H1 (cell line): ENCODE data around the gene DNAJC27. TPM values are rescaled to one million over a fixed set of nuclear protein-coding genes. Genes with fewer than 3 reads are reported as not detected.

Source experiments
- CTCF ChIA-PET: fragments of 300-600 bp; sonication (Branson Sonifier 250); formaldehyde crosslinking; loops from one replicate; lab custom pipeline; 2021; ENCODE audit not compliant: partially characterized antibody; lab: Charles Lee
- POLR2A ChIA-PET: fragments of 300-600 bp; sonication (Branson Sonifier 250); formaldehyde crosslinking; loops from one replicate; lab custom pipeline; 2021; ENCODE audit warnings: inconsistent platforms; ENCODE audit not compliant: partially characterized antibody; lab: Charles Lee
- DNase-seq, 2 experiments: peaks; one replicate each; pipeline versions ENCODE4 v3.0.0 to v3.0.0-alpha.2; 2010 to 2022; ENCODE audit warnings: low spot score in 2 of 2, low read depth in 1 of 2, mixed read lengths in 1 of 2
- FAIRE-seq: peaks from 2 replicates; lab custom pipeline; 2011; peaks lifted over from hg19 to GRCh38; lab: Jason Lieb, UNC
- H2AFZ ChIP-seq: 2 replicates; pipeline ENCODE4 v1.8.1; 2012; ENCODE audit warnings: low read length, inconsistent platforms
- H2AK5ac ChIP-seq: 2 replicates; pipeline ENCODE4 v1.6.1; 2013; ENCODE audit warnings: low read depth, low read length
- H2BK120ac ChIP-seq: replicated peaks from 2 replicates; pipeline ENCODE3; 2013; ENCODE audit warnings: low read depth, low read length, inconsistent platforms
- H2BK12ac ChIP-seq: 2 replicates; pipeline ENCODE4 v1.6.1; 2013; ENCODE audit warnings: low read depth, low read length
- H2BK15ac ChIP-seq: 2 replicates; pipeline ENCODE4 v1.6.1; 2013; ENCODE audit warnings: low read length
- H2BK20ac ChIP-seq: 2 replicates; pipeline ENCODE4 v1.6.1; 2013; ENCODE audit warnings: low read length
- H2BK5ac ChIP-seq: 2 replicates; pipeline ENCODE4 v1.6.1; 2013; ENCODE audit warnings: low read depth, low read length
- H3K14ac ChIP-seq: 2 replicates; pipeline ENCODE4 v1.6.1; 2013; ENCODE audit warnings: inconsistent platforms; ENCODE audit not compliant: insufficient read length
- H3K18ac ChIP-seq: 2 replicates; pipeline ENCODE4 v1.6.1; 2013; ENCODE audit warnings: low read length; ENCODE audit errors: extremely low read depth
- H3K23ac ChIP-seq: 2 replicates; pipeline ENCODE4 v1.6.1; 2013; ENCODE audit warnings: inconsistent platforms; ENCODE audit not compliant: insufficient read length
- H3K23me2 ChIP-seq: 2 replicates; pipeline ENCODE4 v1.6.1; 2013; ENCODE audit warnings: low read depth, low read length
- H3K27ac ChIP-seq: 2 replicates; pipeline ENCODE4 v1.6.1; 2011; ENCODE audit warnings: low read depth, low read length, inconsistent platforms
- H3K27me3 ChIP-seq, 4 experiments: replicated peaks in 1 of 4; 1 replicate in 1 of 4; 2 replicates in 3 of 4; pipeline versions ENCODE4 v1.6.1 to v1.8.1; 2011 to 2013; ENCODE audit warnings: low read length in 3 of 4, mild to moderate bottlenecking in 3 of 4, inconsistent platforms in 2 of 4, mixed read lengths in 2 of 4, moderate library complexity in 1 of 4; ENCODE audit not compliant: control insufficient read depth in 3 of 4, insufficient read depth in 3 of 4; ENCODE audit errors: extremely low read depth in 1 of 4
- H3K36me3 ChIP-seq, 4 experiments: 2 replicates each; pipeline versions ENCODE4 v1.6.1 to v1.8.1; 2011 to 2013; ENCODE audit warnings: mild to moderate bottlenecking in 4 of 4, low read length in 3 of 4, moderate library complexity in 2 of 4, control low read depth in 1 of 4, inconsistent platforms in 1 of 4; ENCODE audit not compliant: insufficient read depth in 4 of 4, control insufficient read depth in 2 of 4
- H3K4ac ChIP-seq: replicated peaks from 2 replicates; pipeline ENCODE3; 2013; ENCODE audit warnings: low read length, low read depth, mixed read lengths, inconsistent platforms; ENCODE audit not compliant: insufficient read length
- H3K4me1 ChIP-seq, 4 experiments: replicated peaks in 1 of 4; 1 replicate in 1 of 4; 2 replicates in 3 of 4; pipeline versions ENCODE4 v1.6.1 to v1.8.1; 2011 to 2013; ENCODE audit warnings: low read length in 3 of 4, inconsistent platforms in 2 of 4, mixed read lengths in 1 of 4; ENCODE audit not compliant: insufficient read depth in 4 of 4, control insufficient read depth in 3 of 4
- H3K4me2 ChIP-seq, 2 experiments: 2 replicates each; pipeline versions ENCODE4 v1.6.1 to v1.8.1; 2011 to 2013; ENCODE audit warnings: low read depth in 2 of 2, low read length in 2 of 2, control low read depth in 1 of 2, inconsistent platforms in 1 of 2, mild to moderate bottlenecking in 1 of 2; ENCODE audit not compliant: insufficient read depth in 1 of 2
- H3K4me3 ChIP-seq, 4 experiments: fragments of 200-600, 300-600 bp in 1 of 4; sonication (generic), shearing (Covaris generic), sonication (Bioruptor Twin) in 1 of 4; 2 replicates each; pipeline versions ENCODE4 v1.5.1 to v1.8.1; 2011 to 2016; ENCODE audit warnings: low read length in 4 of 4, low read depth in 3 of 4, control low read depth in 2 of 4, inconsistent platforms in 2 of 4, mild to moderate bottlenecking in 2 of 4, mixed read lengths in 1 of 4, moderate library complexity in 1 of 4; ENCODE audit not compliant: insufficient read depth in 2 of 4; ENCODE audit errors: extremely low read depth in 1 of 4
- H3K56ac ChIP-seq: replicated peaks from 2 replicates; pipeline ENCODE3; 2013; ENCODE audit warnings: low read depth, mild to moderate bottlenecking, mixed read lengths, low read length, inconsistent platforms; ENCODE audit not compliant: insufficient read length
- H3K79me1 ChIP-seq: 2 replicates; pipeline ENCODE4 v1.6.1; 2013; ENCODE audit warnings: low read depth, low read length, control low read depth
- H3K79me2 ChIP-seq, 2 experiments: 2 replicates each; pipeline versions ENCODE4 v1.6.1 to v1.8.1; 2012 to 2013; ENCODE audit warnings: low read length in 2 of 2, mild to moderate bottlenecking in 2 of 2, inconsistent platforms in 1 of 2; ENCODE audit not compliant: insufficient read depth in 2 of 2, control insufficient read depth in 1 of 2
- H3K9ac ChIP-seq, 4 experiments: replicated peaks in 1 of 4; 1 replicate in 1 of 4; 2 replicates in 3 of 4; pipeline versions ENCODE4 v1.6.1 to v1.8.1; 2011 to 2013; ENCODE audit warnings: low read depth in 3 of 4, low read length in 3 of 4, control low read depth in 2 of 4, mild to moderate bottlenecking in 2 of 4, moderate library complexity in 2 of 4, inconsistent platforms in 1 of 4; ENCODE audit errors: extremely low read depth in 1 of 4
- H3K9me3 ChIP-seq, 2 experiments: 2 replicates each; pipeline versions ENCODE4 v1.6.1 to v1.8.1; 2012 to 2013; ENCODE audit warnings: mild to moderate bottlenecking in 2 of 2, moderate library complexity in 2 of 2, control low read depth in 1 of 2, inconsistent platforms in 1 of 2, low read depth in 1 of 2, low read length in 1 of 2, mixed read lengths in 1 of 2; ENCODE audit not compliant: insufficient read depth in 2 of 2
- H4K20me1 ChIP-seq, 2 experiments: replicated peaks in 1 of 2; 2 replicates each; pipeline versions ENCODE3 to v1.8.1; 2011 to 2013; ENCODE audit warnings: inconsistent platforms in 2 of 2, low read length in 2 of 2, mild to moderate bottlenecking in 1 of 2; ENCODE audit not compliant: insufficient read depth in 2 of 2, control insufficient read depth in 1 of 2
- H4K5ac ChIP-seq: 2 replicates; pipeline ENCODE4 v1.6.1; 2013; ENCODE audit warnings: low read length, low read depth, mixed read lengths, inconsistent platforms; ENCODE audit not compliant: insufficient read length
- H4K8ac ChIP-seq: 2 replicates; pipeline ENCODE4 v1.8.0; 2013; ENCODE audit warnings: mild to moderate bottlenecking, moderate library complexity, low read length, inconsistent platforms; ENCODE audit not compliant: insufficient read depth; ENCODE audit errors: extremely low read depth
- H4K91ac ChIP-seq: replicated peaks from 2 replicates; pipeline ENCODE3; 2013; ENCODE audit warnings: low read length, mixed read lengths, inconsistent platforms; ENCODE audit not compliant: insufficient read length
- CEBPB ChIP-seq: IDR thresholded peaks from 2 replicates; pipeline ENCODE4 v1.6.1; 2012; ENCODE audit warnings: low read depth, low read length
- CHD1 ChIP-seq: IDR thresholded peaks from 2 replicates; pipeline ENCODE4 v1.6.1; 2012; ENCODE audit warnings: low read depth, low read length, improper control_type of control experiment
- EGR1 ChIP-seq: IDR thresholded peaks from 2 replicates; pipeline ENCODE4 v1.6.1; 2011; ENCODE audit warnings: low read depth, low read length, borderline replicate concordance
- EP300 ChIP-seq, 2 experiments: IDR thresholded peaks; 1 replicate in 1 of 2; 2 replicates in 1 of 2; pipeline ENCODE4 v1.6.1; 2011 to 2012; ENCODE audit warnings: low read depth in 2 of 2, low read length in 2 of 2, mild to moderate bottlenecking in 2 of 2, borderline replicate concordance in 1 of 2, inconsistent platforms in 1 of 2, moderate library complexity in 1 of 2
- KDM4A ChIP-seq: IDR thresholded peaks from one replicate; pipeline ENCODE4 v1.7.1; 2012; ENCODE audit warnings: low read depth, mild to moderate bottlenecking, moderate library complexity, low read length, inconsistent platforms; ENCODE audit not compliant: severe bottlenecking
- MAX ChIP-seq: IDR thresholded peaks from 2 replicates; pipeline ENCODE4 v1.6.1; 2012; ENCODE audit warnings: inconsistent platforms
- POLR2AphosphoS5 ChIP-seq: IDR thresholded peaks from 2 replicates; pipeline ENCODE4 v1.6.1; 2011; ENCODE audit warnings: low read depth, low read length
- SIN3A ChIP-seq, 2 experiments: IDR thresholded peaks in 1 of 2; conservative IDR thresholded peaks in 1 of 2; 2 replicates each; pipeline ENCODE4 v1.6.1; 2011 to 2012; ENCODE audit warnings: low read length in 2 of 2, improper control_type of control experiment in 1 of 2, low read depth in 1 of 2, mild to moderate bottlenecking in 1 of 2
- SIRT6 ChIP-seq: IDR thresholded peaks from one replicate; pipeline ENCODE4 v1.7.1; 2012; ENCODE audit warnings: low read length, inconsistent platforms
- TAF7 ChIP-seq: optimal IDR thresholded peaks from 2 replicates; pipeline ENCODE3; 2011; ENCODE audit warnings: low read depth, mild to moderate bottlenecking, inconsistent platforms, low read length, moderate library complexity, borderline replicate concordance
- TCF12 ChIP-seq: IDR thresholded peaks from 2 replicates; pipeline ENCODE4 v1.6.1; 2011; ENCODE audit warnings: low read depth, mild to moderate bottlenecking, low read length
- YY1 ChIP-seq: IDR thresholded peaks from 2 replicates; pipeline ENCODE4 v1.6.1; 2011; ENCODE audit warnings: low read depth, mild to moderate bottlenecking, low read length
- WGBS, 2 experiments: shearing (Covaris generic) in 1 of 2; methylation state at CpG; one replicate each; pipeline versions ENCODE4 v1.1.6 to v1.1.7; 2013 to 2015; ENCODE audit warnings: low lambda C conversion rate in 2 of 2, mixed read lengths in 2 of 2, inconsistent platforms in 1 of 2, low coverage in 1 of 2, missing lambda C conversion rate in 1 of 2; ENCODE audit not compliant: insufficient replicate concordance in 2 of 2, insufficient coverage in 1 of 2, insufficient read length in 1 of 2; ENCODE audit errors: extremely low coverage in 1 of 2, missing lambda C conversion rate in 1 of 2; 5-methylcytosine and 5-hydroxymethylcytosine counted together
- polyA plus RNA-seq, 7 experiments: library from polyadenylated mRNA; depleted of rRNA in 3 of 7; stranded (reverse) in 5 of 7; unstranded in 2 of 7; fragments of >200 nt in 5 of 7; fragments of 200-250 nt in 2 of 7; gene quantifications; 1 replicate in 5 of 7; 2 replicates in 1 of 7; 4 replicates in 1 of 7; pipeline versions ENCODE4 v1.2.1 to v1.2.3, GENCODE V29; 2011 to 2013; ENCODE audit warnings: missing spikeins in 2 of 7, mixed read lengths in 2 of 7
- total RNA-seq: library from RNA; stranded (reverse); fragmentation: NEBNext Ultra II Directional; extraction: Animal tissue kit (Norgen Biotek cat#: 25700); gene quantifications from 2 replicates; pipeline ENCODE4 v1.2.1, GENCODE V29; 2021

Gene DNAJC27
- total and polyA plus RNA-seq, 2 of the 8 experiments (the other 6 are each of a cell fraction or from before 2014, with no cell fraction given), result 1.4 to 4.5 TPM

GRCh38 chr2:24903161-24904103 lies 68.3 kb downstream of the DNAJC27 start:
- no peak overlapping the region for H3K27ac ChIP-seq
- H4K20me1 ChIP-seq, result peaks cover 0 to 4% of the 10 kb centered on the region in 2 experiments
- peaks cover 0 to 4% (median 2%) of the 10 kb centered on the region in 4 experiments; a peak in 5 of 7 replicates for H3K4me1 ChIP-seq
- H4K91ac ChIP-seq, result no peak overlapping the region
- no peak overlapping the region for H2BK5ac ChIP-seq
- peak overlapping the region; percentile 60 for H3K18ac ChIP-seq
- H3K36me3 ChIP-seq, result no peaks in the 10 kb centered on the region
- H2AK5ac ChIP-seq, result no peak overlapping the region
- no peak overlapping the region for H3K56ac ChIP-seq
- no peaks in the 10 kb centered on the region; a peak in 1 of 4 replicates for H3K79me2 ChIP-seq
- ChIA-PET CTCF (no interaction called here), POLR2A (no interaction called here)
- no peaks in the 10 kb centered on the region for H3K27me3 ChIP-seq
- H3K4ac ChIP-seq, result no peak overlapping the region
- H3K79me1 ChIP-seq, result peaks cover 2% of the 10 kb centered on the region
- no peaks in the 10 kb centered on the region for H3K9me3 ChIP-seq
- H3K23ac ChIP-seq, result no peak overlapping the region
- peak overlapping the region; percentile 22 for H2BK120ac ChIP-seq
- H2BK15ac ChIP-seq, result no peak overlapping the region
- H3K23me2 ChIP-seq, result no peaks in the 10 kb centered on the region
- H2AFZ ChIP-seq, result no peak overlapping the region
- H3K4me2 ChIP-seq, result no peak overlapping the region
- H3K9ac ChIP-seq, result no peak overlapping the region
- no peak overlapping the region for H4K8ac ChIP-seq
- H3K4me3 ChIP-seq, result no peak overlapping the region
- WGBS, 2 experiments, result 85% methylated on average over 23 of the region's 23 CpGs; no CpG with 5 or more reads in 1 of the 2 experiments
- no peak overlapping the region for H3K14ac ChIP-seq
- H4K5ac ChIP-seq, result no peak overlapping the region
- FAIRE-seq (no peak), DNase-seq (no peak)
- H2BK20ac ChIP-seq, result no peak overlapping the region
- H2BK12ac ChIP-seq, result 0 out of 2 replicates have a peak overlapping the region, but pooled peaks have one; percentile 17
- TF ChIP-seq TAF7 (no peak), EP300 (IDR thresholded peaks at IDR 0.05; ENCODE audit: borderline replicate concordance in 1 of 2, low read depth in 2 of 2, low read length in 2 of 2) (no peak), SIN3A (conservative IDR thresholded peaks at IDR 0.05 in 1 of 2, IDR thresholded peaks at IDR 0.05 in 1 of 2; ENCODE audit: low read depth in 1 of 2, low read length in 2 of 2) (no peak), TCF12 (no peak), CHD1 (no peak), EGR1 (no peak), POLR2AphosphoS5 (no peak), YY1 (no peak), SIRT6 (no peak), KDM4A (no peak), MAX (no peak), CEBPB (no peak)
